Cardiac septum (tissue), 1 donor: Measurements from ENCODE around the gene FARS2. TPM values are rescaled to one million over a fixed set of nuclear protein-coding genes. Genes with fewer than 3 reads are reported as not detected.

Experiments
- DNase-seq: peaks from one replicate; pipeline ENCODE4 v3.0.0-alpha.2; 2020; ENCODE audit warnings: low spot score
- intact Hi-C: fragments of 100-400 bp; cut with DNase I; formaldehyde crosslinking; loops from one replicate; pipeline ENCODE4 v1.14.0; 2022
- total RNA-seq: library from RNA; stranded (reverse); fragmentation: NEBNext Ultra II Directional; extraction: Animal tissue kit (Norgen Biotek cat#: 25700); gene quantifications from one replicate; pipeline ENCODE4 v1.2.1, GENCODE V29; 2021
- donor health status: DM: no; HTN: no; CAD: no.

Gene FARS2
- total RNA-seq, 1 donor from 2014 or later, result 13.3 TPM

- DNase-seq, result no peak
Measured at GRCh38 chr6:5583528-5583927, 322.2 kb downstream of the FARS2 start.

GRCh38 chr6:5584078-5584482 lies 322.8 kb downstream of the FARS2 start:
- no peak for DNase-seq
- intact Hi-C loops, result no loop called here

More at GRCh38 chr6:5583528-5583927, 322.2 kb downstream of the FARS2 start:
- intact Hi-C loops, result no loop called here

GRCh38 chr6:5587648-5588047 lies 326.3 kb downstream of the FARS2 start:
- DNase-seq, result no peak
- intact Hi-C loops, result no loop called here

- DNase-seq, result peak; percentile 41
- intact Hi-C loops, result no loop called here
Measured at GRCh38 chr6:5589422-5590141, 328.3 kb downstream of the FARS2 start.

- DNase-seq, result peak; percentile 73
- intact Hi-C loops, result no loop called here
Measured at GRCh38 chr6:5590187-5590586, 328.9 kb downstream of the FARS2 start.

GRCh38 chr6:5592886-5593519 lies 331.7 kb downstream of the FARS2 start:
- peak; percentile 64 for DNase-seq
- intact Hi-C loops, result no loop called here

GRCh38 chr6:5595184-5595583 lies 333.9 kb downstream of the FARS2 start:
- DNase-seq, result no peak
- intact Hi-C loops, result no loop called here

GRCh38 chr6:5597413-5597812 lies 336.1 kb downstream of the FARS2 start:
- intact Hi-C loops, result no loop called here

GRCh38 chr6:5598123-5598522 lies 336.8 kb downstream of the FARS2 start:
- no peak for DNase-seq
- intact Hi-C loops, result no loop called here

More at GRCh38 chr6:5597413-5597812, 336.1 kb downstream of the FARS2 start:
- peak; percentile 46 for DNase-seq

GRCh38 chr6:5599127-5599526 lies 337.8 kb downstream of the FARS2 start:
- intact Hi-C loops, result no loop called here
- no peak for DNase-seq

GRCh38 chr6:5605937-5606336 lies 344.6 kb downstream of the FARS2 start:
- intact Hi-C loops, result no loop called here
- no peak for DNase-seq

GRCh38 chr6:5606546-5606945 lies 345.2 kb downstream of the FARS2 start:
- peak; percentile 63 for DNase-seq
- intact Hi-C loops, result no loop called here

- DNase-seq, result peak; percentile 39
- intact Hi-C loops, result no loop called here
Measured at GRCh38 chr6:5610640-5611039, 349.3 kb downstream of the FARS2 start.

- peak; percentile 24 for DNase-seq
- intact Hi-C loops, result no loop called here
Measured at GRCh38 chr6:5617179-5617578, 355.9 kb downstream of the FARS2 start.

- DNase-seq, result peak; percentile 22
- intact Hi-C loops, result no loop called here
Measured at GRCh38 chr6:5619249-5619648, 357.9 kb downstream of the FARS2 start.

GRCh38 chr6:5622276-5623005 lies 361.1 kb downstream of the FARS2 start:
- DNase-seq, result no peak
- intact Hi-C loops, result no loop called here

- no peak for DNase-seq
- intact Hi-C loops, result no loop called here
Measured at GRCh38 chr6:5623769-5624168, 362.5 kb downstream of the FARS2 start.

- intact Hi-C loops, result no loop called here
- peak; percentile 71 for DNase-seq
Measured at GRCh38 chr6:5624256-5624655, 362.9 kb downstream of the FARS2 start.

GRCh38 chr6:5626727-5627426 lies 365.6 kb downstream of the FARS2 start:
- intact Hi-C loops, result no loop called here
- no peak for DNase-seq

GRCh38 chr6:5630636-5631035 lies 369.3 kb downstream of the FARS2 start:
- intact Hi-C loops, result no loop called here
- peak; percentile 41 for DNase-seq
